ENCODE results near the gene CYP46A1. TPM values are rescaled to one million over a fixed set of nuclear protein-coding genes. Genes with fewer than 3 reads are reported as not detected.

The CYP46A1 gene
- total RNA-seq, 1 experiment from 2014 or later = 0.59 TPM

DNA sequence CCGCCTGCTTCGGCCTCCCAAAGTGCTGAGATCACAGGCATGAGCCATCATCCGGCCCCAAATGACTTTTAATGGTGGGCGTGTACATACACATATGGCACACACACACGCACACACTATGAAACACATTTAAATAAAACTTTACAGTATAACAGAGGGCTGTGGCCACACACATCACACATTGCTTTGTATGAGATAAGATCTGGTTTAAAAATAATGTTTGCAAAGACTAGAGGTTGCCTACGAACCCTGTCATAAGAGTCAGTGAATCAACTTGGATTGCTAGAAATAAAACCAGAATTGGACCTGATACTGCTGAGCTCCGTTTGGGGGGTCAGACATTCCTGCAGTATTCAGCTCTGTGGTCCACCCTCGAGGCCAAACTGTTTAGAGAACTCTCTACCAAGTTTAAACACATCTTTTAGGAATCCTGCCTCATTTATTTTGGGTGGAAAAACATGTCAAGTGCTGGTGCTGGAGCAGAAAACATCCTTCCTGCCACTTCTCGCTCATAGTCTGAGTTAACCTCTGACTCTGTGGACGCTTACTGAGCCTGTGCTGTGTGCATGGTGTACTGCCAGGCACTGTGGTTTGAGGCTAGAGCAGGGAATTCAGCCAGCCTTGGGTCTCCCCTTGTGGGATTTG lies 61.3 kb downstream of the CYP46A1 start:
- Histone ChIP-seq H2AK5ac (ENCODE audit: insufficient read length, low read length) (no peak overlapping the region), H3K4me1 (ENCODE audit: insufficient read depth, low read length) (peaks cover 8% of the 10 kb centered on the region), H2AFZ (ENCODE audit: low read length) (no peak overlapping the region), H4K91ac (ENCODE audit: insufficient read length, low read depth, low read length) (no peak overlapping the region), H3K79me1 (ENCODE audit: insufficient read depth, low read depth, low read length, poor library complexity, severe bottlenecking) (no peaks in the 10 kb centered on the region), H3K79me2 (ENCODE audit: insufficient read depth, low read length) (no peaks in the 10 kb centered on the region), H3K27ac (ENCODE audit: insufficient read length, low read depth, low read length) (no peak overlapping the region), H3K14ac (ENCODE audit: insufficient read depth, low read length) (no peak overlapping the region), H2BK12ac (ENCODE audit: insufficient read length, low read depth, low read length) (no peak overlapping the region), H4K20me1 (ENCODE audit: control insufficient read depth, insufficient read depth, insufficient read length) (no peaks in the 10 kb centered on the region), H2BK120ac (ENCODE audit: low read depth, low read length, poor library complexity, severe bottlenecking) (no peak overlapping the region), H3K4me2 (ENCODE audit: insufficient read depth, insufficient read length, low read length) (no peak overlapping the region), H2BK20ac (ENCODE audit: low read depth, low read length, poor library complexity, severe bottlenecking) (no peak overlapping the region), H3K9ac (ENCODE audit: extremely low read depth, insufficient read length, low read length) (no peak overlapping the region), H2BK5ac (ENCODE audit: insufficient read length, low read length) (no peak overlapping the region), H4K8ac (replicated peaks; ENCODE audit: insufficient read length, low read depth, low read length) (no peak overlapping the region), H3K23me2 (ENCODE audit: insufficient read length, low read depth, low read length, poor library complexity, severe bottlenecking) (no peaks in the 10 kb centered on the region), H3K9me3 (ENCODE audit: control insufficient read depth, low read depth, low read length) (no peaks in the 10 kb centered on the region), H3K27me3 (ENCODE audit: insufficient read depth, low read length) (no peaks in the 10 kb centered on the region), H3T11ph (ENCODE audit: low read length) (no peak overlapping the region), H2BK15ac (ENCODE audit: low read depth, low read length) (no peak overlapping the region), H3K18ac (ENCODE audit: insufficient read length, low read depth, low read length) (no peak overlapping the region), H3K4ac (ENCODE audit: low read depth, low read length) (no peak overlapping the region), H3K56ac (ENCODE audit: insufficient read length, low read depth, low read length) (no peak overlapping the region), H3K23ac (ENCODE audit: insufficient read length, low read depth, low read length) (no peak overlapping the region), H4K5ac (ENCODE audit: insufficient read length, low read depth, low read length) (no peak overlapping the region)
- H3K4me1 Mint-ChIP-seq = peaks cover 28 to 33% of the 10 kb centered on the region in 2 experiments
- H3K36me3 Mint-ChIP-seq (ENCODE audit: insufficient read depth in 1 of 3, low read depth in 3 of 3) = no peaks in the 10 kb centered on the region; a peak in 1 of 7 replicates
- H3K27me3 Mint-ChIP-seq (ENCODE audit: low read depth) = peaks cover 14% of the 10 kb centered on the region
- peak overlapping the region in 1 of 2 experiments; percentile 19; a peak in 1 of 5 replicates for H3K4me3 Mint-ChIP-seq
- TF ChIP-seq, protein P1, sequence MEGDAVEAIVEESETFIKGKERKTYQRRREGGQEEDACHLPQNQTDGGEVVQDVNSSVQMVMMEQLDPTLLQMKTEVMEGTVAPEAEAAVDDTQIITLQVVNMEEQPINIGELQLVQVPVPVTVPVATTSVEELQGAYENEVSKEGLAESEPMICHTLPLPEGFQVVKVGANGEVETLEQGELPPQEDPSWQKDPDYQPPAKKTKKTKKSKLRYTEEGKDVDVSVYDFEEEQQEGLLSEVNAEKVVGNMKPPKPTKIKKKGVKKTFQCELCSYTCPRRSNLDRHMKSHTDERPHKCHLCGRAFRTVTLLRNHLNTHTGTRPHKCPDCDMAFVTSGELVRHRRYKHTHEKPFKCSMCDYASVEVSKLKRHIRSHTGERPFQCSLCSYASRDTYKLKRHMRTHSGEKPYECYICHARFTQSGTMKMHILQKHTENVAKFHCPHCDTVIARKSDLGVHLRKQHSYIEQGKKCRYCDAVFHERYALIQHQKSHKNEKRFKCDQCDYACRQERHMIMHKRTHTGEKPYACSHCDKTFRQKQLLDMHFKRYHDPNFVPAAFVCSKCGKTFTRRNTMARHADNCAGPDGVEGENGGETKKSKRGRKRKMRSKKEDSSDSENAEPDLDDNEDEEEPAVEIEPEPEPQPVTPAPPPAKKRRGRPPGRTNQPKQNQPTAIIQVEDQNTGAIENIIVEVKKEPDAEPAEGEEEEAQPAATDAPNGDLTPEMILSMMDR (conservative IDR thresholded peaks at IDR 0.05) = no peak
- H3K9me3 Mint-ChIP-seq = no peaks in the 10 kb centered on the region; a peak in 1 of 5 replicates
- H3K27ac Mint-ChIP-seq = peak overlapping the region in 1 of 3 experiments; percentile 52; a peak in 2 of 7 replicates
- DNase-seq = no peak
- WGBS (ENCODE audit: extremely low coverage, insufficient read length, low lambda C conversion rate) = no CpG with 5 or more reads among the region's 10 CpGs

All from H9 (cell line).